NCI-H82 (cell line): ENCODE data around the gene MYEOV.

Source experiments
- DNase-seq: peaks from one replicate; lab custom pipeline; 2025; lab: John Stamatoyannopoulos, UW

Gene MYEOV

GRCh38 chr11:69287968-69288882 is 5.7 kb upstream of the MYEOV start:
- no peak for DNase-seq

GRCh38 chr11:69288883-69289242 is 5.1 kb upstream of the MYEOV start:
- no peak for DNase-seq

- no peak for DNase-seq
Observed at GRCh38 chr11:69290806-69291205, 3.1 kb upstream of the MYEOV start.

DNA sequence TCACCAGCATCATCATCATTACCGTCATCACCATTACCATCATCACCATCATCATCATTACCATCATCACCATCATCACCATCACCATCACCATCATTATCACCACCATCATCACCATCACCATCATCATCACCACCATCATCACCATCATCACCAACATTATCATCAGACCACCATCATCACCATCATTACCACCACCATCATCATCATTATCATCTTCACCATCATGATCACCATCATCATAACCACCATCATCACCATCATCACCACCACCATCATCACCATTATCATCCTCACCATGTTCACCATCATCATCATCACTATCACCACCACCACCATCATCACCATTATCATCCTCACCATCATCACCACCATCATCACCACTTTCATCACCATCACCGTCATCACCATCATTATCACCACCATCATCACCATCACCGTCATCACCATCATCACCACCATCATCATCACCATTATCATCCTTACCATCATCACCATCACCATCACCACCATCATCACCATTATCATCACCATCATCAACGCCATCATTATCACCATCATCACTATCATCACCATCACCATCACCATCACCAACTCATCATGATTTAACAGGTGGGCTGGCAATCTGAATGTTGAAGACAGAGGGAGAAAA is 2.4 kb upstream of the MYEOV start:
- DNase-seq: no peak

GRCh38 chr11:69292221-69292648 is 1.7 kb upstream of the MYEOV start:
- peak; percentile 1 for DNase-seq

- no peak for DNase-seq
Observed at GRCh38 chr11:69293087-69293486, 868 bp upstream of the MYEOV start.

DNA sequence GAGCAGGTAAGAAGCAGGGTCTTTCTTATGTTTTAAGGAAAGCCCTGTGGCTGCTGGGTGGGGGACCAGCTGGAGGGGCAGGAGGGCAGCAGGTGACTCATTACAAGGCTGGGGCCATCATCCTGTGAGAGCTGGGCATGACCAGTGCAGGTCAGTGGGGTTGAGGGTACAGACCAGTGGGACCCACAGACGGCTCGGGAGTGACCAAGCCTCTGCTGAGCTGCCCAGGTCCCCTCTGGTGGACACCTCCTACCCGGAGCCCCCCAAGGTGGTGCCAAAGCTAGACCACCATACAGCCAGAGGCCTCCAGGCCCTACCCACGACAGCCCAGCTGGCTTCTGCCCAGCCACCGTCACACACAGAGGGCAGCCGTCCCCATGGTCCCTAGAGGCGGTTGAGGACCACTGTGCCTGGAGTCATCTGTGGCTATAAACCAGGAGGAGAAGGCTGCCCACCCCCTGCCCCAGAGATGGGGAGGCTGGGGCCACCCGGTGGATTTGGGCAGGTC is 670 bp downstream of the MYEOV start:
- no peak for DNase-seq

DNA sequence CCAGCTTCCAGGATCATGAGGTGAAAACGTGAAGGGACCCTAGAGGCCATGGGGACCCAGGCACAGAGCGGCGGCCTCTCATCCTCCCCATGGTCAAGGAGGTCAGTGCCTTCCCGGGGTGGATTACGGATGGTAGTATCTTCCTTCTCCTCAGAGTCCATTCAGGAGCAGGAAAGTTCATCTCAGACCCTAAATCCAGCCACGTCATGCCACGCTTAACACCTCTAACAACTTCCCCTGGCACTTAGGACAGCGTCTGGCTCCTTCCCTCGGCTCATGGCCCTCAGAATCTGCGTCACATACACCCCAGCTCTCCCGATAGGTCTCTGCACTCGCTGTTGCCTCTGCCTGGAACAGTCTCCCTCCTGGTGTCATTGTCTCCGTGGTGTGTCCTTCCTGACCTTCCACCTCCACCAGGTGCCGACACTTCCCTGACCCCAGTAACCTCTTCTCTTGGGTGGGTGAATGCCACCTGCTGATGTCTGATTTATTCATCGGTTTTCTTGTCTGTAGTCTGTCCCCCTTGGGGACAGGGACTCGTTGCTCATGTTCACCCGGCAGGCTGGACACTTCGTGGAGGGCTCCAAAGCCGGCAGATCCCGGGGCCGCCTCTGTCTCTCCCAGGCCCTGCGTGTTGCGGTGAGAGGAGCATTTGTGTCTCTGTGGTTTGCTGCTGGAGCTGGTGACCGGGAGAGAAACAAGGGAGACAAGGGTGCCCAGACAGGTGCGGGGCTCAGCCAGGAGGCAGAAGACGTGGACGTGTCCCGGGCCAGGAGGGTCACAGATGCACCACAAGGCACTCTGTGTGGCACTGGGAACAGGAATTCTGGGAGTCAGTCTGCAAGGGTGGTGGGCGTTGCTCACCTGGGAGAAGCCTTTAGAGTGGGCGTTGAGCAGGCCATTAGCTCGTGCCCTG is 1.4 kb downstream of the MYEOV start:
- DNase-seq: no peak

DNA sequence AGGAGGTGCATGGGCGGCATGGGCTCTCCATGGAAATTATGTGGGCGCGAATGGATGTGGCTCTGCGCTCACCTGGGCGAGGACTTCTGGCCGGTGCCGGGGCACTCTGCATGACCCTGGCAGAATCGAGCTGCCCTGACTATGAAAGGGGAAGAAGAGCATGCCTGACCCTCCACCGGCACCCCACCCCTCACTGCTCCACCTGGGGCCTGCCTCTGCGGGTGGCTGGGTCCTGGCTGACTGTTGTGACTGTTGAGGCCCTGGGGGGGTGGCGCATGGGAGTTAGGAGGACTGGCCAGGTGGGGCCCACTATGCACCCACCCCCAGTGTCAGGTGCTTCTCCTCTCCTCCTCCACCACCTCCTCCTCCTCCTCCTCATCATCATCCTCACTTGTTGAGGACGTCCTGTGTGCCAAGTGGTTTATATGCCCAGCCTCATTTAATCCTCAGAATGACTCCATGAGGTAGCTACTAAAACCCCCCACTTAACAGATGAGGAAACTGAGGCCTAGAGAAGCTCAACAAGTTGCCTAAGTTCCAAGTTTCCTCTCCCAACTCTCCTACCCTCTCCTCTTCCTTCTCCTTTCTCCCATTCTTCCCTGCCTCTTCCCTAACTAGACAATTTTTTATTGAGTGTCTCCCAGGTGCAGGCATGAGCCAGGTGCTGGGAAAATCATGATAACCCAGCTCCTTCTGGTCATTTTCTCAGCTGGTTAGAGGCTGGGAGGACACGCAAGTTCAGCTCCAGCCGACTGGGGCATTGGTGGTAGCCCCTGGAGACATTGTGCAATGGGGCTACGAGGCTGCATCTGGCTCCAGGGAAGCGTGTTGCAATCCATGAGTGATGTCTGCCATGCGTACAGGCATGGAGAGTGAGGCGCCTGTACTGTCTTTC is 2.3 kb downstream of the MYEOV start:
- DNase-seq: no peak

DNA sequence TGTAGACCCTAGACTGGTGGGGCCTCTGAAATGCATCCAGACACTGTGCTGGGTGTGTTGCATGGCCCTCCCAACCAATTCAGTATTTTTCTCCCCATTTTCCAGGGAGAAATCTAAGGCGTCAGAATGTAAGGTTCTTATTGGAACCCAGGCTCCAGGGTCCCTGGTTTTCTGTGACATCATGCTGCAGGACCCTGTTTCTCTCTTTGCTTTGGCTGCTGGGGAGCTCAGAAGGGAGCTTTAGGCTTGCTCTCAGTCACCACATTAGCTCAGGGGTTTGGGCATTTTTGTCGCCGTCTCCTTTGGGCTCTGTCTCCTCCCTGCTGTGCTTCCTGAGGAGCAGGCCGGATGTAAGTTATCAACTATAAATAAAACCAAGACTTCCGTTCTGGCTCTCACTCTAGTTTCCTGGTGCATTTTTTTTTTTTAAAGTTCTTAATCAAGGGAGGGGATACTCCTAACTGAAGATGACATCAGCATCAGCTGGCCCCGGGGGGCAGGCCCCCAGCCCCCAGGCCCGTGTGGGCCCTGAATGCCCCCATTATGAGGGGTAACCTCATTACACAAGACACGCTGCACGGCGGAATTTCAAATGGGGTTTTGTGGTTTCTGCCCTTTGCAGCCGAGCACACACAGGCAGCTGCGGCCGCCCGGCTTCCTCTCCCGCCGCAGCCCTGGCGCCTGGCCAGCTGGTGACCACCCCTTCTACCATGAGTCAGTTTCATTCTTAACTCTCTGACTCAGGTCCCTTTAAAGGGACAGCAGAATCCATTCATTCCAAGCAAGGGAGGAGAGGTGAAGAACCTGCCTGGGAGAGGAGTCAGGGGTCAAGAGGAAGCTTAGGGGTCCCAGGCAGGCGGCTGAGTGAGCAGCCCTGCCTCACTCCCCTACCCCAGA is 3.2 kb downstream of the MYEOV start:
- DNase-seq: no peak

- no peak for DNase-seq
Observed at GRCh38 chr11:69297787-69298266, 3.9 kb downstream of the MYEOV start.

GRCh38 chr11:69298267-69299022 is 4.5 kb downstream of the MYEOV start:
- DNase-seq: no peak

- DNase-seq: no peak
Observed at GRCh38 chr11:69299023-69299461, 5.1 kb downstream of the MYEOV start.

GRCh38 chr11:69299572-69299971 is 5.6 kb downstream of the MYEOV start:
- no peak for DNase-seq

GRCh38 chr11:69300120-69301060 is 6.4 kb downstream of the MYEOV start:
- no peak for DNase-seq

- no peak for DNase-seq
Observed at GRCh38 chr11:69301081-69301454, 7.1 kb downstream of the MYEOV start.

DNA sequence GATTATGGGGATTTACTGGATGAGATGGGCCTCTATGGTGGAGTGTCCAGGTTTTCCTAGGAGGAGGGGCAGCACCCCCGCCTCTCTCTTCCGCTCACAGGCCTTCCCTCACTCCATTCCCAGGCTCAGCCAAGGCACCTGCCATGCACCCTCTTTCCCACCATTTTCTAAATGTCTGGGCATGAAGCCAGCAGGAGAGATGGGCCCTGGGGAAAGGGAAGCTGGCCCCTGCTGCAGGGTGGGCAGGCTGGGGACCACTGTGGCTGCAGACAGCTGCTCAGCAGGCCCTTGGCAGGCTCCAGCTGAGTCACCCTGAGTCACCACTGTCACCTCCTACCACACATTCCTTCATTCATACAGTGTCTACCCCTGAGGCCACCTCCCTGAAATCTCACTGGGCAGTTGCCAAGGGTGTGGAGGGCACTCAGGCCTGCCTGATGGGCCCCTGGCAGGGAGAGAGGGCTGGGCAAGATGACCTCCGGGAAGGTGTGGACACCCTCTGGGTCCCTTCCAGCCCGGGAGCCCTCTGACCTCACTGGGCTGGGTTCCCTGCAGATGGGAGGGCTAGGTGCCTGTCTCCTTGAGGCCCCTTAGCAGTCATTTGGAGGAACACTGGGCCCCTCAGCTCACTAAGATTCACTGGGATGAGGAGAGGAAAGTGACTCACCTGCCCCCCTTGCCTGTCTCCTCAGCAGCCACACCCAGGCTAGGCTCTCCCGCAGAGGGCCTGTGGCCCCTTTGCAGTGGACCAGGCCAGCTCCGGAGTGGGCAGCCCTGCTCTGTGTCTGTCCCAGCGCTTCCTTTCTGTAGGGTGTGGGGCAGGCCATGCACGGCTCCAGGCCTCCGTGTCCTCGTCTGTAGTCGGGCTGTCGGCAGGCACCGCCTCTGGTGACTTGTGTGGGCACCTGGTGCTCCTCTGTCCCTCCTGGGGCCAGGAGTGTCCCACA is 7.8 kb downstream of the MYEOV start:
- DNase-seq: no peak
